Activated naive CD8-positive, alpha-beta T cell treated with anti-CD3 and anti-CD28 coated beads, Interleukin-2, amount 50 U/mL, for 16 hours (primary cell): ENCODE results near the gene EP400.

Source experiments
- DNase-seq: peaks from one replicate; pipeline ENCODE4 v3.0.0-alpha.2; 2020; ENCODE audit warnings: low read depth, low spot score

Gene EP400

DNA sequence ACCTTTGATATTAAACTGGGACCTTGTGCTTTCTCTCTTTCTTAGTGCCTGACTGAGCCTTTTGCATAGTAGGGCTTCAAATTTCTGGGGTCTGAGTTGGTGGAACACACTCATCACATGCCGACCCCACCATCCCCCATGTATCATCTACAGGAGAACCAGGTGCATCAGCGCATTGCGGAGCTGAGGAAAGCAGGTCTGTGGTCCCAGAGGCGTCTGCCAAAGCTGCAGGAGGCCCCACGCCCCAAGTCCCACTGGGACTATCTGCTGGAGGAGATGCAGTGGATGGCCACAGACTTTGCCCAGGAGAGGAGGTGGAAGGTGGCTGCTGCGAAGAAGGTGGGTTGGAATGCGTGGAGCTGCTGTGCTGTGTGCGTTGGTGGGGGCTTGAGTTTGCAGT, 37.8 kb downstream of the EP400 start:
- no peak for DNase-seq

DNA sequence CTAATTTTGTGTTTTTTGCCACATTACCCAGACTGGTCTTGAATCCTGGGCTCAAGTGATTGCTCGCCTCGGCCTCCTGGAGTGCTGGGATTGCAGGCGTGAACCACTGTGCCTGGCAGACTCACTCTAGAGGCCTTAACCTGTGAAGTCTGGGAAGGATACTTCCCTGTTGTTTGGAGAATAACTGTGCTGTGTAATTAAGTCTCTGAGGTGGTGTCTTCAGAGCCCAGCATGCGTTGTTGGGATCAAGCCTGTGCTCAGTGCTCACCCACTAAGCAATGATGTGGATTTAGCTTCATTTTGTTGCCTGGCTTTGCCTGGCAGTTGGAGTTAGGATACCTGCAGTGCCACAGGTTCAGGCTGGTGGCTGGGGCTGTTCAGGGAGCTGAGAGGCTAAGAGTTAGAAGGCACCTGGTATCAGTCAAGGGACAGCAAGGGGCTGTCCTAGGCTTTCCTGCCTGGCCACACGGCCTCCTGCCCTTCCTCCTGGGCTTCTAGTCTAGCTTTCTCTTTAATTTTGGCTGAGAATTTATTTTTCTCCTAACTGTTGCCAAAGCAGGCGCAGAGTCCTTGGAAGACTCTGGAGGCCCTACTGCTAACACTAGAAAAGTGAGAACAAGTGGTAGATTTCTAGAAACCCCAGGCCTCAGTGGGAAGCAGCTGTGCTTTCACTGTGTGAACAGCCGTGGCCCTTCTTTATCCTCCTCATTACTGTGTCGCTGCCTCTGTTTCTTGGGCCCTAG, 38.5 kb downstream of the EP400 start:
- no peak for DNase-seq

GRCh38 chr12:131989021-131989420, 39.3 kb downstream of the EP400 start:
- no peak for DNase-seq

- DNase-seq = no peak
These were observed 40.6 kb downstream of the EP400 start for GRCh38 chr12:131990066-131990979.

- no peak for DNase-seq
These were observed 41.2 kb downstream of the EP400 start for GRCh38 chr12:131990980-131991305.

DNA sequence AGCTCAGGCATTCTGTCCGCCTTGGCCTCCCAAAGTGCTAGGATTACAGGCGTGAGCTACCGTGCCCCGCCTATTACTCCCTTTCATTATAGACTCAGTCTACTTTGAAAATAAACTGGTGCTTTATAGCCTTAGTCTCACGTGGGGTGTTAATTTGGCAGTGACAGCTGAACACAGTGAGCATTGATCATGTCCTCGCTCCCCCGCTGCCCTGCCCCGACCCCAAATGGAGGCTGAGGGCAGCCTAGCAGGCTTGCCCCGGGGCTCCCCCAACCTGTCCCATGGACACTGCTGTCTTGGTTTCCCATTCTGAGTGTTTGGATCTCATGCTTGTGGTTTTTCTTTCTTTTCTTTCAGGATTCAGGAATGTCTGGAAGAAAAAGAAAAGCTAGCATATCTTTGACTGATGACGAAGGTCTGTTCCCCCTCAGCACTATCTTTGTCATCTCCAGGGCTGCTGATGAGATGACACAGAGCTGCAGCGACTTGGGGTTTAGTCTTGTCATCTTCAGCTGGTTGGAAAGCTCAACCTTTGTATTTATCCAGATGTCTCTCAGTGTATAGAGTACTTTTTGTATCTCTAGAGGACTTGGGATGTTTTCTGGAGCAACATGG, 42.2 kb downstream of the EP400 start:
- no peak for DNase-seq

DNA sequence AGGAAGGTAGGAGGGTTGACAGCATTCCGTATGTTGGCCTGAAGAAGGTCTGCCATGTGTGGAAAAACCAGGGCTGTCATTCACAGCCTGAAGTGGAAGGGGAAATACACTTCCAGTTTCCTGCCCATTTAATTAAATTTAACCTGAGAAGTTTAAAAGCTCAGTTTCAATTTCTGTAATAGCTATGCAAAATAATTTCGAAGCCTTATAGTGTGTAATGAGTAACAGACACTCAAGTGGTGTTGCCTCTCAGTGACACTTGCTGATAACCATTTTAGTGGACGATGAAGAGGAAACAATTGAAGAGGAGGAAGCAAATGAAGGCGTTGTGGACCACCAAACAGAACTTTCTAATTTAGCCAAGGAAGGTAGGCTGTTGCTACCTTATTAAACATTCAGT, 44.8 kb downstream of the EP400 start:
- no peak for DNase-seq

DNA sequence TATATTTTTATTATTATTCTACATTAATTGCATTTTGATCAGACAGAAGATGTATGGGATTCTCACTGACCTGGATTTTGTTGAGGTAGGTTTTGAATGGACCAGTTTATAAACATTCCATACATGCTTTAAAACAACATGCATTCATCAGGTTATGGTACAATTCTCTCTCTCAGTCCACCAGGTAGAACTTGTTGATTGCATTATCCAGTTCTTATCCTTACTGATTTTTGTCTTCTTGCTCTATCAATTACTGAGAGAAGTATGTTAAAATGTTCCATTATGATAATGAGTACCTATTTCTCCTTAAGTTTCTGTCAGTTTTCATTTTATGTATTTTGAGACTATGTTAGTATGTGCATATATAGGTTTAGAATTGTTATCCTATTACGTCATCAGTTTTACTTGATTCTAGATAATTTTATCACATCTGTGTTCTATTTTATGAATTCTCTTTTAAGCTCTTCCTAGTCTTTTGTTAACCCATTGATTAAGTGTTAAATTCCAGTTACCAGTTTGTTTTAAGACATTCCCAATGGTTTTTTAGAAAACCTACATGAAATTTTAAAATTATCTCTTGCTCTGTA, 50.6 kb downstream of the EP400 start:
- DNase-seq = no peak

- DNase-seq = no peak
These were observed 54.1 kb downstream of the EP400 start for GRCh38 chr12:132003846-132004245.

GRCh38 chr12:132004946-132005345, 55.2 kb downstream of the EP400 start:
- DNase-seq = no peak

GRCh38 chr12:132006056-132006680, 56.4 kb downstream of the EP400 start:
- no peak for DNase-seq

DNA sequence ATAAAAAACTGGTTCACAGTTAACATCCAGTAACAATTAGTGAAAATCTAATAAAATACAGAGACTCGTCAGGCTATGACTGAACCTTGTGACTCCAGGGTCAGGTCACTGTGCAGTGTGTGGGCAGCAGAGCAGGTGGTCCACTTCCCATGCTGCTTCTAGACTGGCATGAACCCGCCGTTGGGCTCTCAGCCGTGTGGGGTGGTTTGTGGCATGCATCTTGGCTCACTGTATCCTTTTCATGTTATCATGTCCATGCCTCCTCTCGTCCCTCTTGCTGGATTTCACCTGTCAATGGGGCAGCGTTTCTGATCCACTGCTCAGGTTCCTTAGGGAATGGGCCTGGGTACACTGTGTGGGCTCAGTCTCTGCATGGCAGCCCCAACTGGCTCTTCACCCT, 57.3 kb downstream of the EP400 start:
- no peak for DNase-seq

DNA sequence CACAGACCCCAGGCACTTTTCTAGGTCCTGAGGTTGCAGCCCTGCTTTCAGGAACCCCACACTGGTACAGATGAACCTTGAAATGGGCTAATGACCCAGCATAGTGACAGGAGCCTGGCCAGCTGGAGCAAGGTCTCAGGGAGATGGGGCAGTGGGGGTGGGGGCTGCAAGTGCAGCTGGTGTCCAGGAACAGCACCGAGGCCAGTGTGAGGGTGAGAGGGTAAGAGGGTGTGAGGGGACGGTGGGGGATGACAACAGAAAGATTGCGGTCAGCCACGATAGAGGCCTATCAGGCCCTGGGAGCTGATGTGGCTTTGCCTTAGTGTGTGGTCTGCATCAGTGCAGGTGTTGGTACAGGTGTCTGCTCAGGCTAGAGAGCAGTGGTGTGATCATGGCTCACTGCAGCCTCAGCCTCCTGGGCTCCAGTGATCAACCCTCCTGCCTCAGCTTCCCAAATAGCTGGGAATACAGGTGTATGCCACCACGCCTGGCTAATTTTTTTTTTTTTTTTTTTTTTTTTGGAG, 59.7 kb downstream of the EP400 start:
- DNase-seq = no peak

DNA sequence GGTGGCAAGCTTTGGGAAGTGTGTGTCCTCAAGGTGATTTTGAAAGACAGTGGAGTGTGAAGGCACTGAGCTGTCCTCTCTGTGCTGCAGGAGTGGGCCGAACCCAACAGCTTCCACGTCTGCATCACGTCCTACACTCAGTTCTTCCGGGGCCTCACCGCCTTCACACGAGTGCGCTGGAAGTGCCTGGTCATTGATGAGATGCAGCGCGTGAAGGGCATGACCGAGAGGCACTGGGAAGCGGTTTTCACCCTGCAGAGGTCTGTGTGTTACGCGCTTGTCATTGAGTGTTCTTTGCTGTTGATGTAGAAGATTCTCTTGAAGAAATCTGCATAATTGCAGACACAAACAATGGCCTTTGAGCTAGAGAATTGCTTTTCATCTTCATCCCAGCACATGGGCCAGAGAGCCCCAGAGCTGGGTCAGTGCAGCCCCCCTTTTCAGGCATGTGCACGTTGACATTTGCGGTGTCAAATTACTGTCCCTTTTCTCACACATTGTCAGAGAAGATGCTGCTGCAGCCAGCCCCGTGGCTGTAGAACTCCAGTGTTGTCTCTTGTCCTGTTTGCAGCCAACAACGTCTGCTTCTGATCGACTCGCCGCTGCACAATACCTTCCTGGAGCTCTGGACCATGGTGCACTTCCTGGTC, 63.3 kb downstream of the EP400 start:
- DNase-seq = no peak

DNA sequence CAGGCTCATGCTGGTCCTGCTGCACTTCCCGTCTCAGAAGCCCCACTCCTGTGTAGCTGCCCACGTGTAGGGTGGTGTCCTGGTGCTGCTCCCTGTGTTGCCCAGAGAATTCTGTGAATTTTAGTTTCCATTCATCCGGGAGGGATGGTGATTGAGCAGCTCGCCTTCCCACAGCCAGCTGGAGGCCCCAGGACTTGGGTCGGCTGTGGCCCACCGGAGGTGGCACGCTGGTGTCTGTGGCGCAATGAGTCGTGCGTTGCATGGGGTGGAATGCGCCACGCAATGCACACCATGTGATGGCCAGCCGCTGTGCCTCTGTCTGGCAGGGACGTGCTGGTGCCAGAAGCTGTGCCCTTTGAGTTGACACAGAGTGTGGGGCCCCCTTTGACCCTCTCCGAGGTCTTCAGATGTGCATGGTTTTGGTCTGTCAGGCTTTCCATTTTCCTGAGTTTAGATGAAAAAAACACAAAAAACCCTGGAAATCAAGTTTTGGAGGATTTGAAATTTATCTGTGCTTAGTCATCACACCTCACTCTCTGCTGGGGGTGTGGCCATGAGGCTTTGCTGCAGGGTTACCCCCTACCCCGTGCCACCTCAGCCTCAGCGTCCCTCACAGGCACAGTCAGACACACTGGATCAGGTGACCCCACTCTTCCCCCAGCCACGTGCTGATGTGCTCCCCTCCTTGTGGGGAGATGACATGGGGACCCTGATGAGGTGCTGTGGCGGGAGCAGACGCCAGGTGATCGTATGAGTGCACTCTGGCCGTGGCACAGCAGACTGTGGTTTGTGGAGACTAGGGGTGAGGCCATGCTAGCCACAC, 64.6 kb downstream of the EP400 start:
- DNase-seq = no peak

DNA sequence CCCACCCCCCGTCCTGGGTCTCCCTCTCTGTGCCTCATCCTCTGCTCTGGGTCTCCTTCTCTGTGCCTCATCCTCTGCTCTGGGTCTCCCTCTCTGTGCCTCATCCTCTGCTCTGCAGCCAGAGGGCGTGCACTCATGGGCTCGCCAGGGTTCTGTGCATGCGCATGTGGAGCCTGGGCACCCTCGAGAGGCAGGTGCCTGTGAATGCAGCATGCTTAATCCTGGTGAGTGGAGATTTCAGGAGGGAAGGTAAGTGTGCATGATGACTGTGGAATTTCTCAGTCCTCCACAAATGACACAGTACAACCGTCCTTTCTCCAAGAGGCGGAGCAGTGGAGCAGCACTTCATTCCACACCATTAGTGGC, 65.2 kb downstream of the EP400 start:
- DNase-seq = no peak

DNA sequence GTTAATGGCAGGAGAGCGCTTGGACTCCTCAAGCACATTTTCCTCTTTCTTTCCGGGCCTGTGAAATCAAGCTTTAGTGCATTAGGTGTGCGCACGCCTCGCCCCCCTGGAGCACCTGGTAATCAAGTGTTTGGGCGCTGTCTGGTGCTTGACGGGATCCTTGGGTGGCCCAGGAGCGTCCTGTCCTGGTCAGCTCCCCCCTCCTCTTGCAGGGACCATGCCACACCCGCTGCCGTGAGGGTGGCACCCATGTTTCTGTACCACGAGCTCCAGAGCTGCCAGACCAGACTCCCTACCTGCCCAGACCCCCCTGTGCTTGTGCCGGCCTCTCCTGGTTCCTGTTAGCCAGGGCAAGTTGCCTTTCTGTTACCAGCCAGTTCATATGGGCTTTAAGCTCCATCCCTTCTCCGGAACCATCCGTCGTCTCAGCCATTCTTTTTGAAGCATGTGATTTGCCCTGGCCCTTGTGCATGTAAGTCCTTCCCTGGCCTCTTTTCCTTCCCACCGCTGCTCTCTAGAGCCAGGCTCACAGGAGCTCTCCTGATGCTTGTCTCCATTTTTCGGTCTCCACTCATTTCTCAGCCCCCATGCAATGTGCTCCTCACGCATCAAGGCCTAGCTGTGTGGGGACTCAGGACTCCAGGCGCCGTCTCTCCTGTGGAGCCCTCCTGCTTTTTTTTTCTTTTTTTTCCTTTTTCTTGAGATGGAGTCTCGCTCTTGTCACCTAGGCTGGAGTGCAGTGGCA, 66.1 kb downstream of the EP400 start:
- DNase-seq = no peak

DNA sequence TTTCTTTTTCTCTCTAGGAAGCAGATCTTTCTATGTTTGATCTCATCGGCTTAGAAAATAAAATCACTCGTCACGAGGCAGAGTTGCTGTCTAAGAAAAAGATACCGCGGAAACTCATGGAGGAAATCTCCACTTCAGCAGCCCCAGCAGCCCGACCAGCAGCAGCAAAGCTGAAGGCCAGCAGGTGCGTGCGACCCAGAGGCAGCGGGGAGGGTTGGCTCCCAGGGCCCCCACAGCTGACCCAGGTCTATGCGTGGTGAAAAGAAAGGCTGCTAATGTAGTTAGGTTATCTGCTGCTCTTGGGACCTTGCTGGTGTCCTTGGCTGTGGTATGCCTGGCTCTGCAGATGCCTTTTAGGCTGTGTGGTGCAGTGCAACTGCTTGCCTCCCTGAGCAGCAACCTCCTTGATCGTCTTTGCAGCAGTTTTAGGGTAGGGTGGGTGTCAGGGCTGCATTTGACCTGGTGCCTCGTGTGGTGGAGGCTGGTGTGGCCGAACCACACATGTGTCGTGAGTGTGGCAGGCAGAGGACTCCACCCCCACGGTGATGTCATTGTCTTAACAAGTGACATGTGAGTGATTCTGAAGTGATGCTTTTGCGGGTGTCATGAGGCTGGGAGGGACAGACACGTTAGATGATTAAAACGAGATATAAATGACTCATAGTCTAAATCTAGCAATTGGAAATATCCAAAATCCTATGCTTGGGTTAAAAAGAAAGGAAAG, 68.6 kb downstream of the EP400 start:
- DNase-seq = no peak

DNA sequence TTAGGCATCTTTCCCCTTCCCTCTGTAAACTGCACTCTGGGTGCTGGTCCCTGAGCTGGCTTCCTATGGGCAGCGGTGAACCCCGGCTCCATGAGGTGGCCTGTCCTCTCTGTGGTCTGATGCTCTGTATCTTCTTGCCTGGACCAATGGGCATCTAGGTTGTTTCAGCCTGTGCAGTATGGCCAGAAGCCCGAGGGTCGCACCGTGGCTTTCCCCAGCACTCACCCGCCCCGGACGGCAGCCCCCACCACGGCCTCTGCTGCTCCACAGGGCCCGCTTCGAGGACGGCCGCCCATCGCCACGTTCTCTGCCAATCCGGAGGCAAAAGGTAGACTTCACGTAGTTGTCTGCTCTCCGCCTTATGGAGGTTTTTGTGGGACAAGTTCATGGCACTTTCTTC, 70.1 kb downstream of the EP400 start:
- no peak for DNase-seq
